ENCODE measurements around the gene TET2.

The TET2 gene

GRCh38 chr4:105147553-105148161 lies 981 bp downstream of the TET2 start:
- DNase-seq (ENCODE audit: low read depth): peak; percentile 60

DNA sequence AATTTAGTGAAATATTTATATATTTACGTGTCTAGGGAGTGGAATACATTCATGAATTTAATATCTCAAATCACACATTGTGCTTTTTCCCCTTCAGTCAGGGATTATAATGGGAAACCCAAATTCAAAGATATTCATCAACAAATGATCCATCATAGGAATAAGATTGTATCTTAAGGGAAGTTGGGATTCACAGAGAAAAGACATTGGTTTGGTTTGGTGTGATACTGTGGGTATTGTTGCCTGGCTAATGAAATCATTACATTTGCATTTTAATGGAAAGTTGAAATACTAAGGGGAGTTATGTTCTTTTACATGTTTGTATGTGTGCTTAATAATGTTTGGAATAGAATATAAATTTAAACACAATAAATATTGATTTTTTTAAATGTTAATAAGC lies 1.7 kb downstream of the TET2 start:
- no peak for DNase-seq (ENCODE audit: low read depth)
- TF ChIP-seq CTCF (IDR thresholded peaks at IDR 0.05; ENCODE audit: insufficient read depth, low read depth, low read length, missing control alignments): no peak
- H3K4me3 ChIP-seq (ENCODE audit: low read depth, low read length): peak overlapping the region; percentile 97

More at GRCh38 chr4:105147553-105148161, 981 bp downstream of the TET2 start:
- TF ChIP-seq CTCF (IDR thresholded peaks at IDR 0.05; ENCODE audit: insufficient read depth, low read depth, low read length, missing control alignments): no peak
- peak overlapping the region; percentile 97 for H3K4me3 ChIP-seq (ENCODE audit: low read depth, low read length)

GRCh38 chr4:105148776-105149175 lies 2.1 kb downstream of the TET2 start:
- H3K4me3 ChIP-seq (ENCODE audit: low read depth, low read length): peak overlapping the region; percentile 97
- TF ChIP-seq CTCF (IDR thresholded peaks at IDR 0.05; ENCODE audit: insufficient read depth, low read depth, low read length, missing control alignments): no peak
- no peak for DNase-seq (ENCODE audit: low read depth)

DNA sequence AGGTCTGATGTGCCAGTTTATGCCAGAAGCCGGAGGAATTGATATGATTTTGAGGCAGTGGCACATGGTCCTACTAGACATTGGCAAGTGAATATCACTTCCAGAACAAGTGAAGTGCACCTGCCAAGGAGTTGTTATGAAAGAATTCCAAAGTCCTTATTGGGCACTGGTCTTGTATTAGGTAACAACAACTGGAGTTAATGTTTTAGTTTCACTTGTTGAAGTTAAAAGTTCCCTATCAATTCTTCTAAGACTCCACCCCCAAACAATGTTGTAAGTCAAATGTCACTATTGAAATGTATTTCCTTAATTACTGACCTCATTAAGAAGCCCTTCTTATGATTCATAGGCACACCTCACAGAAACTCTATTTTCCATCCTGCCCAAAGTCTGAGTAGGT lies 3.1 kb downstream of the TET2 start:
- 0 out of 2 replicates have a peak overlapping the region, but pooled peaks have one; percentile 97 for H3K4me3 ChIP-seq (ENCODE audit: low read depth, low read length)
- no peak for TF ChIP-seq CTCF (IDR thresholded peaks at IDR 0.05; ENCODE audit: insufficient read depth, low read depth, low read length, missing control alignments)
- DNase-seq (ENCODE audit: low read depth): no peak

GRCh38 chr4:105150503-105150902 lies 3.8 kb downstream of the TET2 start:
- no peak for DNase-seq (ENCODE audit: low read depth)
- no peak overlapping the region for H3K4me3 ChIP-seq (ENCODE audit: low read depth, low read length)
- TF ChIP-seq CTCF (IDR thresholded peaks at IDR 0.05; ENCODE audit: insufficient read depth, low read depth, low read length, missing control alignments): no peak

DNA sequence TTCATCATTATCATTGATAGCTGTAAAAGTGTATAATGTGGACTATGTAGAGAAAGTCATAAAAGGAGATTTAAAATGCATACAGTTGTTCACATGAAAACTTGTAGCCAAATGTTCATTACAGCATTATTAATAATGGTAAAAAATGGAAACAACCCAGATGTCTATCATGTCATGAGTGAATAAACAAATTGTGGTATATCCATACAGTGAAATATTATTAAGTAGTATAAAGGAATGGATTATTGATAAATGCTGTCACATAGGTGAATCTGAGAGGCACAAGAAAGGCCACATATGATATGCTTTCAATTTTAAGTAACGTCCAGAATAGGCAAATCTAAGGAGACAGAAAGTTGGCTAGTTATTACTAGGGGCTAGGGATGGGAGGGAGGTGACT lies 7.1 kb downstream of the TET2 start:
- no peak for DNase-seq (ENCODE audit: low read depth)

More for the DNA sequence above, 7.1 kb downstream of the TET2 start:
- H3K4me3 ChIP-seq (ENCODE audit: low read depth, low read length): no peak overlapping the region
- no peak for TF ChIP-seq CTCF (IDR thresholded peaks at IDR 0.05; ENCODE audit: insufficient read depth, low read depth, low read length, missing control alignments)

Measured in GM12865 (cell line).